SK-N-SH (cell line): ENCODE measurements around the gene IDUA. TPM values are rescaled to one million over a fixed set of nuclear protein-coding genes. Genes with fewer than 3 reads are reported as not detected.

Experiments used
- CTCF ChIA-PET: fragments of 300-600, 350-600 bp; formaldehyde crosslinking; extraction: SDS; loops from one replicate; lab custom pipeline; 2021; lab: Yijun Ruan, JAX
- POLR2A ChIA-PET: fragments of 350-600 bp; sonication (Branson Sonifier 250); formaldehyde crosslinking; extraction: SDS; loops from one replicate; lab custom pipeline; 2020; ENCODE audit warnings: antibody characterized with exemption, inconsistent platforms; lab: Yijun Ruan, JAX
- DNase-seq: peaks from one replicate; pipeline ENCODE4 v3.0.0; 2012
- H2AFZ ChIP-seq: fragments of 200-600 bp; sonication (generic); 2 replicates; pipeline ENCODE4 v1.8.1; 2016; ENCODE audit warnings: antibody characterized with exemption, mild to moderate bottlenecking, low read depth
- H3F3A ChIP-seq: fragments of 200-600 bp; sonication (generic); replicated peaks from 2 replicates; pipeline ENCODE3; 2016; ENCODE audit warnings: antibody characterized with exemption, mild to moderate bottlenecking; ENCODE audit not compliant: insufficient read depth
- H3K27ac ChIP-seq, 2 experiments: fragments of 200-500 bp in 1 of 2; fragments of 200-600 bp in 1 of 2; sonication (Bioruptor generic) in 1 of 2; sonication (generic), shearing (Covaris generic) in 1 of 2; 2 replicates each; pipeline versions ENCODE4 v1.5.1 to v1.6.1; 2014 to 2016; ENCODE audit warnings: low read depth in 2 of 2, inconsistent platforms in 1 of 2, low read length in 1 of 2, mild to moderate bottlenecking in 1 of 2, mixed read lengths in 1 of 2
- H3K27me3 ChIP-seq: fragments of 200-600 bp; sonication (generic), shearing (Covaris generic); 2 replicates; pipeline ENCODE4 v1.6.1; 2016; ENCODE audit warnings: mixed run types; ENCODE audit not compliant: insufficient read depth
- H3K36me3 ChIP-seq, 2 experiments: fragments of 200-500 bp in 1 of 2; fragments of 200-600 bp in 1 of 2; sonication (Bioruptor generic) in 1 of 2; sonication (generic) in 1 of 2; replicated peaks in 1 of 2; 2 replicates each; pipeline versions ENCODE3 to v1.5.1; 2014 to 2016; ENCODE audit warnings: low read length in 1 of 2, mild to moderate bottlenecking in 1 of 2; ENCODE audit not compliant: insufficient read depth in 2 of 2, control insufficient read depth in 1 of 2
- H3K4me1 ChIP-seq, 2 experiments: fragments of 200-500 bp in 1 of 2; fragments of 200-600 bp in 1 of 2; sonication (Bioruptor generic) in 1 of 2; sonication (generic), shearing (Covaris generic) in 1 of 2; 2 replicates each; pipeline versions ENCODE4 v1.5.1 to v1.6.1; 2014 to 2016; ENCODE audit warnings: low read depth in 1 of 2, low read length in 1 of 2, mixed run types in 1 of 2; ENCODE audit not compliant: insufficient read depth in 2 of 2, control insufficient read depth in 1 of 2
- H3K4me2 ChIP-seq: fragments of 200-600 bp; sonication (generic), shearing (Covaris generic); 2 replicates; pipeline ENCODE4 v1.6.1; 2017; ENCODE audit warnings: mixed run types
- H3K4me3 ChIP-seq, 2 experiments: fragments of 200-500 bp in 1 of 2; fragments of 200-600 bp in 1 of 2; sonication (Bioruptor generic) in 1 of 2; sonication (generic), shearing (Covaris generic) in 1 of 2; 2 replicates each; pipeline versions ENCODE4 v1.5.1 to v1.8.1; 2014 to 2016; ENCODE audit warnings: low read depth in 2 of 2, inconsistent platforms in 1 of 2, low read length in 1 of 2, mild to moderate bottlenecking in 1 of 2, mixed read lengths in 1 of 2, moderate library complexity in 1 of 2
- H3K79me2 ChIP-seq: fragments of 200-600 bp; sonication (generic); 2 replicates; pipeline ENCODE4 v1.8.1; 2017; ENCODE audit warnings: mild to moderate bottlenecking; ENCODE audit not compliant: insufficient read depth
- H3K9ac ChIP-seq: fragments of 200-600 bp; sonication (generic); 2 replicates; pipeline ENCODE4 v1.6.1; 2017; ENCODE audit warnings: mixed run types
- H3K9me2 ChIP-seq: fragments of 200-600 bp; sonication (generic); 2 replicates; pipeline ENCODE4 v1.6.1; 2017; ENCODE audit warnings: mixed run types
- H3K9me3 ChIP-seq: fragments of 200-600 bp; sonication (generic); 2 replicates; pipeline ENCODE4 v1.6.1; 2017; ENCODE audit warnings: mixed run types, mild to moderate bottlenecking, moderate library complexity
- H4K20me1 ChIP-seq: fragments of 200-600 bp; sonication (generic); 2 replicates; pipeline ENCODE4 v1.6.1; 2017; ENCODE audit warnings: mild to moderate bottlenecking, mixed run types; ENCODE audit not compliant: insufficient read depth
- EP300 ChIP-seq, 2 experiments: IDR thresholded peaks; 2 replicates each; pipeline versions ENCODE4 v1.4.0 to v1.6.1; 2012; ENCODE audit warnings: borderline replicate concordance in 1 of 2, low read depth in 1 of 2, low read length in 1 of 2
- FOSL2 ChIP-seq: IDR thresholded peaks from 2 replicates; pipeline ENCODE4 v1.4.0; 2012; ENCODE audit warnings: low read depth, mild to moderate bottlenecking, moderate library complexity, borderline replicate concordance
- MAX ChIP-seq: IDR thresholded peaks from 2 replicates; pipeline ENCODE4 v1.4.0; 2012; ENCODE audit warnings: low read depth
- REST ChIP-seq: IDR thresholded peaks from 2 replicates; pipeline ENCODE4 v1.6.1; 2012; ENCODE audit warnings: mild to moderate bottlenecking, low read depth, low read length, moderate library complexity
- RFX5 ChIP-seq: IDR thresholded peaks from 2 replicates; pipeline ENCODE4 v1.6.1; 2012; ENCODE audit warnings: mild to moderate bottlenecking, improper control_type of control experiment, low read length
- USF1 ChIP-seq: IDR thresholded peaks from 2 replicates; pipeline ENCODE4 v1.4.0; 2012; ENCODE audit warnings: low read depth, borderline replicate concordance
- WGBS: methylation state at CpG from one replicate; pipeline ENCODE4 v1.1.6; 2017; ENCODE audit warnings: low lambda C conversion rate; 5-methylcytosine and 5-hydroxymethylcytosine counted together
- polyA plus RNA-seq, 3 experiments: library from polyadenylated mRNA; depleted of rRNA; stranded (reverse); fragments of >200 nt; gene quantifications; 2 replicates each; pipeline ENCODE4 v1.2.3, GENCODE V29; 2012

IDUA gene
- polyA plus RNA-seq, 1 of the 3 experiments (the other 2 are of a cell fraction): 24.4 TPM

- TF ChIP-seq REST: no peak
- no peak; the same call in 1 of the 2 replicates for TF ChIP-seq RFX5
- no peak for TF ChIP-seq EP300 (IDR thresholded peaks at IDR 0.05; ENCODE audit: borderline replicate concordance in 1 of 2, low read depth in 1 of 2, low read length in 1 of 2)
- TF ChIP-seq USF1: no peak
Measured at GRCh38 chr4:986428-986878, 391 bp upstream of the IDUA start (continued).

- POLR2A ChIA-PET: interaction anchor here (1.0 to 1.4 kb wide), 4 partner anchors 11 to 61 kb away, joined by 3 to 5 read pairs (median 4); partner anchors contain the start of genes GAK and TMEM175
- Histone ChIP-seq H3K27me3 (no peaks in the 10 kb centered on the region), H3K9ac (peak overlapping the region; percentile 77; the same call in 1 of the 2 replicates), H3K4me1 (peaks cover 10 to 17% of the 10 kb centered on the region in 2 experiments; a peak in 1 of 4 replicates), H2AFZ (peak overlapping the region; percentile 88; the same call in 1 of the 2 replicates), H3F3A (no peaks in the 10 kb centered on the region), H3K27ac (peak overlapping the region in 1 of 2 experiments; percentile 55; a peak in 3 of 4 replicates), H3K4me2 (peak overlapping the region; percentile 95), H4K20me1 (no peaks in the 10 kb centered on the region), H3K9me3 (no peaks in the 10 kb centered on the region), H3K4me3 (peak overlapping the region; percentile 76 to 85), H3K79me2 (peaks cover 7% of the 10 kb centered on the region; the same call in 1 of the 2 replicates), H3K36me3 (peaks cover 0 to 19% of the 10 kb centered on the region in 2 experiments), H3K9me2 (no peaks in the 10 kb centered on the region)
- peak; percentile 53 for DNase-seq
- WGBS: 0% methylated on average over 1 of the region's 37 CpGs
- TF ChIP-seq FOSL2: peak; percentile 56; the same call in 1 of the 2 replicates
- TF ChIP-seq MAX: no peak
- CTCF ChIA-PET: interaction anchor here (0.6 to 2.6 kb wide), 20 partner anchors 11 to 304 kb away, joined by 3 to 27 read pairs (median 6); partner anchors contain the start of genes GAK and TMEM175
Measured at GRCh38 chr4:987624-988513, 1.0 kb downstream of the IDUA start.
